Activated T-helper 1 cell treated with anti-CD3 and anti-CD28 coated beads, Interleukin-2, amount 50 U/mL, for 16 hours (primary cell): ENCODE data around the gene BLVRA.
"Not testable (repeated sequence)": the region's sequence is repeated elsewhere in the genome, so short reads cannot be mapped to it uniquely, and the experiment has no call there.

ENCODE experiments used
- DNase-seq, 2 donors: peaks; one replicate each; pipeline ENCODE4 v3.0.0-alpha.2; 2020; ENCODE audit warnings: low read depth in 1 of 2, low spot score in 1 of 2

BLVRA gene, protein sequence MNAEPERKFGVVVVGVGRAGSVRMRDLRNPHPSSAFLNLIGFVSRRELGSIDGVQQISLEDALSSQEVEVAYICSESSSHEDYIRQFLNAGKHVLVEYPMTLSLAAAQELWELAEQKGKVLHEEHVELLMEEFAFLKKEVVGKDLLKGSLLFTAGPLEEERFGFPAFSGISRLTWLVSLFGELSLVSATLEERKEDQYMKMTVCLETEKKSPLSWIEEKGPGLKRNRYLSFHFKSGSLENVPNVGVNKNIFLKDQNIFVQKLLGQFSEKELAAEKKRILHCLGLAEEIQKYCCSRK

DNA sequence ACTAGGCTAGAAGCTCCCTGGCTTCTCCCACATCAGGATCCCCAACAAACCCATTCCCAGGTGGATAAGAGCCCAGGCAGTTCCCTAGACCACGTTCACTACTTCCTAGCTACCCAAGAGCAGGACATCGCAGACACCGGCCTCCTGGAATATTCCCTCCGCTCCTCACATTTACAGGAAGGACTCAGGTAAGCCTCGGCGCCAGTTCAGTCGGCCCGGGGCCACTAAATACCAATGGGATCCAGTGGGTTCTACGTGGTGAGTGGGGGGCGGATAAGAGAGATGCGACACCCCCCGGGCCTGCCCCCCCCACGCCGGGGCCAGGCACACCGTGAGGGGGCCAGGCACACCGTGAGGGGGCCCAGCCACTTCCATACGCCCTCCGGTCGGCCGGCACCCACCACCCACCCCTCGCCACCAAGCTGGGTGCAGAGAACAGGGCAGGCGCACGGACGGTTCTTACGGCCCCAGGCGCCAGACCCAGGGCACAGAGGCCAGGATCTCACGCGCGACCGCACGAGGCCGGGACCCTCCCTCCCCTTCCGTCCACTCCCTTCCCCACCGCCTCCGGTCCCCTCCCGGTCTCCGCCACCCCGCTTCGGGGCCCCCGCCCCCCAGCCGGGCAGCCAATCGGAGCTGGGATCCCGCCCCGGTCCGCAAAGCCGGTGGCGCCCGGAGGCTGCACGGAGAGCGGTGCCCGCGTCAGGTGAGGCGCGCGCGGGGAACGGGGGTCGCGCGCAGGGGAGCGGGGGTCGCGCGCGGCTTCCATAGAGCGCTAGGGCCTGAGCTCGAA, at the start of gene BLVRA:
BLVRA (plus strand) TSS at position 652 of the 793 bp plus-strand sequence. CDS start 12,479 bp downstream, outside the sequence.
- DNase-seq, result peak; percentile 24 to 55

DNA sequence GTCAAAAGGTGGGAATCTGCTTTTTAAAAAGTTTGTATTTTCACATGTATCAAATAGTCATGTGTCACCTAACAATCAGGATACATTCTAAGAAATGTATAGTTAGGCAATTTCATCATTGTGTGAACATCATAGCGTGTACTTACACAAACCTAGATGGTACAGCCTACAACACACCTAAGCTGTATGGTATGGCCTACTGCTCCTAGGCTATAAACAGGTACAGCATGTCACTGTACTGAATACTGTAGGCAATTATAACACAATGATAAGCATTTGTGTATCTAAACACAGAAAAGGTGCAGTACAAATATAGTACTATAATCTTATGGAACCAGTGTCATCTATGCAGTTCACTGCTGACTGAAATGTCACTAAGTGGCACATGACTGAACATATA, 47.0 kb upstream of the BLVRA start:
- no peak for DNase-seq

DNA sequence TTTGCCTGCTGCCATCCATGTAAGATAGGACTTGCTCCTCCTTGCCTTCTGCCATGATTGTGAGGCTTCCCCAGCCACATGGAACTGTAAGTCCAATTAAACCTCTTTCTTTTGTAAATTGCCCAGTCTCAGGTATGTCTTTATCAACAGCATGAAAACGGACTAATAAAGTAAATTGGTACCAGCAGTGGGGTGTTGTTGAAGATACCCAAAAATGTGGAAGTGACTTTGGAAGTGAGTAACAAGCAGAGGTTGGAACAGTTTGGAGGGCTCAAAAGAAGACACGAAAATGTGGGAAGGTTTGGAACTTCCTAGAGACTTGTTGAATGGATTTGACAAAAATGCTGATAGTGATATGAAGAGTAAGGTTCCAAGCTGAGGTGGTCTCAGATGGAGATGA, 42.5 kb upstream of the BLVRA start:
- DNase-seq, result not testable (repeated sequence)

DNA sequence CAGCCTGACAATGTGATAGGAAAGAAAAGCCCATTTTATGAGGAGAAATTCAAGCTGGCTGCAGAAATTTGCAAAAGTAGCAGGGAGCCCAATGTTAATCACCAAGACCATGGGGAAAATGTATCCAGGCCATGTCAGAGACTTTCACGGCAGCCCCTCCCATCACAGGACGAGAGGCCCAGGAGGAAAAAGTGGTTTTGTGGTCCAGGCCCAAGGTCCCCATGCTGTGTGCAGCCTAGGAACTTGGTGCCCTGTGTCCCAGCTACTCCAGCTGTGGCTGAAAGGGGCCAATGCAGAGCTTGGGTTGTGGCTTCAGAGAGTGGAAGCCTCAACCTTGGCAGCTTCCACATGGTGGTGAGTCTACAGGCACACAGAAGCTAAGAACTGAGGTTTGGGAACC, 41.9 kb upstream of the BLVRA start:
- no peak for DNase-seq

DNA sequence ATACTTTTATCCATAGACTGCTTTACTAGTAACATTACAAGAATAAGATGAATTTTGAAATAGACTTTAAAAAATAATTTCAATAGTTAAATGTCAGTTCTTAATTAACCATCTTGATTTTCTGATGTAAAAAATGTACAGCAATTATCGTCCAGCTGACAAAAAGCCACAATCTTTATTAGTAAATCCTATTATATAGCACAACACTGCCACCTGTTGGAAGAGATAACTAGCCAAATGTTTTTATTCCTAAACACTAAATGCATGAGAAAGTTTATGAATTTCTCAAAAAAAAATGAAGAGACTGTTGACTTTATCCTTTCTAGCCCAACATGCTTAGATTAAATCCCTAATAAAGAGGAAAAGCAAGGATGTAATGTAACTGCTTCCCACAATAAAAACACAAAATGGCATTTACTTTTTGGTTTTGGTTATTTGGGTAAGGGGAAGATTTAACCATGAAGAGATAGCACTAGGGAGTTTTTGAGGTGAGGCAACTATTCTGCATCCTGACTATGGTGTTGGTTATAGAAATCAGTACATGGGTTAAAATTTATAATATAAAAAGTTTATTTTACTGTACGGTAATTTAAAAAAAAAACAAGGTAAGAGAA, 37.2 kb upstream of the BLVRA start:
- DNase-seq, result no peak

DNA sequence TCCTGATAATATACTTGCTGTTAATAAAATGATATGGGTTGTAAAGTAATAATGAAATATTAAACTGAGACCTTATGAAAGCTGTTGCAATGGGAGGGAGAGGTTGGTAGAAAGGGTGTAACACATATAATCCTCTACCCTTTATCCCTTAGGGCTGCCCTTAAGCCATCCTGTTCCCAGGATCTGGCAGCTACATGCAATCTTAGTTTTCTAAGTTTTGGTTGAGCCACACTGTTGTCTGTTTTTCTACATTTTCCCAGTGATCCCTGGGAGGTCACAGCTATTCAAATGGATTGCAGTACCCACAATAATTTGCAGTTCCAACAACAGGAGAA, 35.5 kb upstream of the BLVRA start:
- no peak for DNase-seq

DNA sequence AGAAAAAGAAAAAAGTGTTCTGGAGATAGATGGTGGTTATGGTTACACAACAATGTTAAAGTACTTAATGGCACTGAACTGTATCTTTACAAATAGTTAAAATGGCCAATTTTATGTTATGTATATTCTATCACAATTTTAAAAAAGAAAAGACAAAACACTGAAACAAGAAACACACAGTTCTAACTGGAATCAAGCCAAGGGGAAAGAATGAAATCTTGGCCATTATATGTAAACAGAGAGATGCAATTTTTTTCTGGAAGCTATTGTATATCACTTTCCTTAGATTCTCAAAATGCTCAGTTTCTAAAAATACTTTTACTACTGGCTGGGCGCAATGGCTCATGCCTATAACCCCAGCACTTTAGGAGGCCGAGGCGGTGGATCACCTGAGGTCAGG, 33.2 kb upstream of the BLVRA start:
- no peak for DNase-seq

DNA sequence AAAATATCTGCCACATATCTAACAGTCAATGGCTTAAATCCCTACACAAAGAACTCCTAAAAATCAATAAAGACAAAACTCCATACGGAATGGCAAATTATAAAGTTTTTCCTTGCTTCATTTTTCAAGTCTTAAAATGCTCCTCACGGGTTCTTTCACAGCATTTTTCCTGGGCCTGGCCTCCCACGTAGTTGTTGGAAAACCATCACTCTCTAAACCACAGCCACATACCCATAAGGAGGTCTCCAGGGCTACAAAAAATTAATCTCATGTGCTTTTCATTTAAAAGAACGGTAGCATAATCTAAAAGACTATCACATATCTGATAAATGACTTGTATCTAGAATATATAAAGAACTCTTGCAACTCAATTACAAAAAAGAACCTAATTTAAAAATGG, 32.0 kb upstream of the BLVRA start:
- DNase-seq, result no peak

DNA sequence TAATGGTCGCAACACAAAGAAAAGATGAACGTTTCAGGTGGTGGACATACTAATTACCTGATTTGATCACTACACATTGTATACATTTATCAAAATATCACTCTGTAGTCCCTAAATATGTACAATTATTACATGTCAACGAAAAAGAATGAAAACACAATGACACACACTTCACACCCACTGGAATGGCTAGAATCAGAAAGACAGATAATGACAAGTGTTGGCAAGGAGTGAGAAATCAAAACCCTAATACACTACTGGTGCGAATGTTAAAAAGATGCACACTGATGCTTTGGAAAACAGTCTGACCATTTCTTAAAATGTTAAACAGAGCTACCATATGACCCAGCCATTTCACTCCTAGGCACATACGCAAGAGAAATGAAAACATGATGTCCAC, 31.5 kb upstream of the BLVRA start:
- no peak for DNase-seq

DNA sequence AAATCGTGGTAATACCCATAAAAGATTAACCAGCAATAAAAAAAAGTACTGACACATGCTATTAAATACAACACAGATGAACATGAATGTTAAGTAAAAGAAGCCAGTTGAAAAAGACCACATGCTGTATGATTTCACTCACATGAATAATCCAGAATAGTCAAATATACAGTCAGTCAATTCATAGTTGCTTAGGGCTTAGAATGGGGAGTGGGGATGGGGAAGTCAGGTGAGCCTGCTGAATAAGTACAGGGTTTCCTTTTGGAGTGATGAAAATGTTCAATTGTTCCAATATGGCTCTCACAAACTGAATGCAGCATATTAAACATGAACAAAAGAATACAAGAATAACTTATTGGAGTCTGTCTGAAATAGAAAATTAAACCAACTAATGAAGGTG, 31.0 kb upstream of the BLVRA start:
- DNase-seq, result no peak

DNA sequence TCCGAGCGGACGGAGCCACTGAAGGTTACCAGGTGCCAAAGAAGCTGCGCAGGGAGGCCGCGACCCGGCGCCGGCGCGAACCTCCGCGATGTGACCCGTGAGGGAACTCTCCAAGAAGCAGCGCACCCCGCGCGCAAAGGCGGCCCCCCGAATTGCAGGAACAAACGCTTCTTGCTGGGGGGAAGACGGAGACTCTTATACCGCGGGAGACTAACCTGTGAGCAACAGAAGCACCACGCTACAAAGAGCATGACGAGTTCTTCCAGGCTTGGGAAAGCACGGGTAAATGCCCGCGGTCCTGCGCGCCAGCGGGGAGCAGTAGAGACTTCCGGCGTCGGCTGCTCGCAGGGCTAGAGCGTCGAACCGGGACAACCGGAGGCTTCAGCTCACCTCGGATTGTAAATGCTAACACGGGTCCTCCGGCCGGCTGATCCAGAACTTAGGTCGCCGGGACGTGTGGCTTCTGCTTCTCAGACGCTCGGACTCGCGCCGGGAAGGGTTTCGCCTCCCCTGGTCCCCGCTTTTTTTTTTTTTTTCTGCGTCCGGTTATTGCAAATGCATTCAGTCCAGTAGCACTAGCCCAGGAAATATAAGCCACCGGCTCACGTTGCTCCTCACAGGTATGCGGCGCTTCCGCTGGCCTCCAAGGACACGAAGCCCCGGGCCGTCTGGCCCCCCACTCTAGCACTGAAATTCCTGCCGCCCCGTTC, 29.1 kb upstream of the BLVRA start, which contains the start of gene COA1:
COA1 (minus strand) TSS at position 310 of the 710 bp plus-strand sequence. CDS start 80,909 bp downstream, outside the sequence.
- DNase-seq, result peak; percentile 57 to 71

DNA sequence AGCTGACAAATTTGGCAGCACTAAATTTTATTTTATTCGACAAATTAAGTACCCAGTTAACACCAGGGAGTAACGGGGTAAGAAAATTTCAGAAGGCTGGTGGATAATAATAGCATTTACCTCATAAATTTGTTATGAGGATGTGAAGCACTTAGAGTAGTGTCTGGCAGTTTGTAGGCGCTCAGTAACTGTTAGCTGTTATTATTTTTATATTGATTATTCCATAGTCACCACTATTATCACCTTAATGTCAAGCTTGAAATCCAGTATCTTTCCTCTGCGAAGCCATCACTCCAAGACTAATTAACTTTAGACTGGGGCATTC, 28.6 kb upstream of the BLVRA start:
- DNase-seq, result no peak

DNA sequence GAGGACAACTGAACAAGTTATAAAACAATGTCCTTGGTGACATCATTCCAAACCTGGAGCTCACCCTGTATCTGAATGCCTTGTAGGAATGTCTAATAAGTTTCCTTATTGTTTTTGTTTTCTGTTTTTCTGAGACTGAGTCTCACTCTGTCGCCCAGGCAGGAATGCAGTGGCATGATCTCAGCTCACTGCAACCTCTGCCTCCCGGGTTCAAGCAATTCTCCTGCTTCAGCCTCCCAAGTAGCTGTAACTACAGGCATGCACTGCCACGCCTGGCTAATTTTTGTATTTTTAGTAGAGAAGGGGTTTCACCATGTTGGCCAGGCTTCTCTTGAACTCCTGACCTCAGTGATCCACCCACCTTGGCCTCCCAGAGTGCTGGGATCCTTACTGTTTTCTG, 27.0 kb upstream of the BLVRA start:
- not testable (repeated sequence) for DNase-seq

DNA sequence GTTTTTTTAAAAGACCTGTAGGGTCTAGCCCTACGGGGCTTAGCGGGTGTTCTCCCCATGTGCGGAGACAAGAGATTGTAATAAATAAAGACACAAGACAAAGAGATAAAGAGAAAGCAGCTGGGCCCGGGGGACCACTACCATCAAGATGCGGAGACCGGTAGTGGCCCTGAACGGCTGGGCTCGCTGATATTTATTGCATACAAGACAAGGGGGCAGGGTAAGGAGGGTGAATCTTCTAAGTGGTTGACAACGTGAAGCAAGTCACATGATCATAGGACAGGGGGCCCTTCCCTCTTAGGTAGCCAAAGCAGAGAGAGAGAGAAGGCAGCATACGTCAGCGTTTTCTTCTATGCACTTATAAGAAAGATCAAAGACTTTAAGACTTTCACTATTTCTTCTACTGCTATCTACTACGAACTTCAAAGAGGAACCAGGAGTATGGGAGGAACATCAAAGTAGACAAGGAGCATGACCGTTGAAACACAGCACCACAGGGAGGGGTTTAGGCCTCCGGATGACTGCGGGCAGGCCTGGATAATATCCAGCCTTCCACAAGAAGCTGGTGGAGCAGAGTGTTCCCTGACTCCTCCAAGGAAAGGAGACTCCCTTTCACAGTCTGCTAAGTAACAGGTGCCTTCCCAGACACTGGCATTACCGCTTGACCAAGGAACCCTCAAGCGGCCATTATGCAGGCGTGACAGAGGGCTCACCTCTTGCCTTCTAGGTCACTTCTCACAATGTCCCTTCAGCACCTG, 23.7 kb upstream of the BLVRA start:
- not testable (repeated sequence) for DNase-seq

DNA sequence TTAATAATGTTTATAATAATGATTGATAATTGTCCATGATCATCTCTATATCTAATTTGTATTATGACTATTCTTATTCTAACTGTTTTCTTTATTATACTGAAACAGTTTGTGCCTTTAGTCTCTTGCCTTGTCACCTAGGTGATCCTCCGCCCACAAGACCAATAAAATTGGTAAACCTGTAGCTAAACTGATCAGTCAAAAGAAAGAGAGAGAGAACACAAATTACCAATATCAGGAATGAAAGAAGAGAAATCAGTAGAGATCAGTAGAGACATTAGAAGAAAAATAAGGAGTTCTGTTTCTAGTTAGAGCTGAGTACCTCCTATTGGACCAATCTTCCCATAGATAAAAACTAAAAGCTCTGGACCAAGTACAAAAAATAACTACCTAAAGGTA, 23.1 kb upstream of the BLVRA start:
- DNase-seq, result no peak

DNA sequence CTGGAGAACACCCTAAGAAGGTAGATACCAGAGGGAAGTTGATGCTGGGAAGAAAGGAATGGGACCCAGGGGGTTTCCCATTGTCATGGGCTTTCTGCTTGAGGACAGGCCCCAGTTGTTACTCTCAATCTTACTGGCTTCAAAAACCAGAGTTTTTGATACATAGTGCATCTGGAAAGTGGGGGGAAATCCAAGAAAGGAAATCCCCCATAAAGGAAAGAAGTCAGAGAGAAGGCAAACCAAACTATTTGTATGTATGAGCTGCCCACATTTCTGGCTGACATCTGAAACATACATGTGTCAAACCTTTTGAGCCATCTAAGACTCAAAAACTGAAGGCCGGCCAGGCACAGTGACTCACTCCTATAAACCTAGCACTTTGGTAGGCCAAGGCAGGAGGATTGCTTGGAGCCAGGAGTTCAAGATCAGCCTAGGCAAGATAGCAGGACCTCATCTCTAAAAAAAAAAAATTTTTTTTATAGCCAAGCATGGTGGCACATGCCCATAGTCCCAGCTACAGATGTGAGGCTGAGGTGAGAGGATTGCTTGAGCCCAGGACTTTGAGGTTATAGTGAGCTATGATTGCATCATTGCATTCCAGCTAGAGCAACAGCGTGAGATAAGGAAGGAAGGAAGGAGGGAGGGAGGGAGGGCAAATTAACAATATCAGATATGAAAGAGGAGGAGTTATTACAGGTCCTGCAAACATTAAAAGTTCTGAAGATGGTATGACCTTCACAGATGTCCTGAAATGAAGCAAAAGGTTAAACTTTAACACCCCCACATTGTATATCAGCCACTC, 22.5 kb upstream of the BLVRA start:
- no peak for DNase-seq

DNA sequence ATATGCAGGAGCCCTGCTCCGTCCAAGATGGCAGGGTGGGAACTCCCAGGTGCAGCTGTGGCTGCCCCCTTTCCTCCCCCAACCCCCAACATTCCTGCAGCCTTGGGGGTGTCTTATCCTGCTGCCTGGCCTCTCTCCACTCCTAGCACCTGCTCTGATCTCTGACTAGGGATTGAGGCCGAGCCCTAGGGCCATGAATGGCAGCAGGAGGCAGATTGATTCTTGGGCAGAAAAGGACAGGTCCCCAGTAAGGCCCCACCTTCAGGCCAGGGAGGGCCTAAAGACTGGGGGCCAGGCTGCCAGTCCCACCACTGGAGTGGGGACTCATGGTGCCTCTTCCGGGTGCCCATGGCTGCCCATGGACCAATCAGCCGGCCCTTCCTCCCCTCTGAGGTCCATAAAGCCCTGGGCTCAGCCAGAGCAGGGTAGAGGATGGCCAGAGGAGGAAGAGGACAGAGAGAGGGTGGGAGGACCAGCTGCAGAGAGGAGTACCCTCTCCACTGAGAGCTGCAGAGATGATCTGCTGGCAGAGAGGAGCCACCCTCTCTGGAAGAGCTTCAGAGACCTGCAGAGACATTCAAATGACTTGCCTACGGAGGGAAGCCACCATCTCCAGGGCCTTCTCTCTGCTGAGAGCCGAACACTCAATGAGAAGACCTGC, 20.9 kb upstream of the BLVRA start:
- no peak for DNase-seq

DNA sequence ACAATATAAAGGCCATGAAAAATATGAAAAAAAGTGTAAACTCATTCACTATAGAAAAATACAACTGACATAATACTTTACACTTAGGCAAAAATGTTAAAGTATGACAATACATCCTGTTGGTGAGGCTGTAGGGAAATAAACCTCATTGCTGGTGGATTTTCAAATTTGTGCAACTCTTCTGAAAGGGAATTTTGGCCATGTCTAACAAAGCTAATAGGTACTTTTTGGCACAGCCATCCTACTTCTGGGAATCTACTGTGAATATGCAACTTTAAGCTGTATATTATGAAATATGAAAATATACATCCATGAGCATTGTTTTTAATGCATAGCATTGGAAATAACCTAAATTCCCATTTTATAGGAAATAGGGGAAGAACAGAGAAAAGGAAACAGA, 15.8 kb upstream of the BLVRA start:
- no peak for DNase-seq

DNA sequence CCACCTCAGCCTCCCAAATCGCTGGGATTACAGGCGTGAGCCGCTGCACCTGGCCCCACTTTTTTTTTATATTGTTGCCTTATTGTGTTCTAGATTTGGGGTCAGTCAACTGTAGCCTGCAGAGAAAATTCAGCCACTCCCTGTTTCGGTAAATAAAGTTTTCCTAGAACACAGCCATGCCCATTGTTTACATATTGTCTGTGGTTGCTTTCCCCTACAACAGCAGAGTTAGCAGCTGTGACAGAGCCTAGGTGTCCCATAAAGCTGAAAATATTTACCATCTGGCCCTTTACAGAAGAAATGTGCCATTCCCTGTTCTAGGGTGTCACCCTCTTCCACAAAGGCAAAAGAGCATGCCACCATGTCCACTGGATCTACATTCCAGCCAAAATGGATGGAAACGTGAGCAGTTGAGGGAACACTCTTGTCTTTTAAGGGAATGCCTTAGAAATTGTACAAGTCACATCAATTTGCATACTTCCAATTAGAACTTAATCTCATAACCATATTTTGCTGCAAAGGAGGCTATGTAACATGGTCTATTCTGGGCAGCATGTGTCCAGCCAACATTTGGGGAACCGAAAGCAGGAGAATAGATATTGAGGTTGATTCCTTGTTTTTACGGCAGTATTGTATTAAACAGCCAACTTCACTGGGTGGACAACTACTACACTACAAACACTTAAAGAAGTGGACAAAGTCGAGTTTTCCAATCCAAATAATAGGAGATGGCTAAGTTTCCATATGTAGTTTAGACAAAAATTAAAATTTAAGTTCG, 11.0 kb upstream of the BLVRA start:
- no peak for DNase-seq
